ENCODE data around the gene MEF2D. TPM values are rescaled to one million over a fixed set of nuclear protein-coding genes. Genes with fewer than 3 reads are reported as not detected.

Gene MEF2D
- total RNA-seq, 1 experiment from 2014 or later: 33.5 TPM

GRCh38 chr1:156525071-156525501, 24.5 kb upstream of the MEF2D start:
- no peak for DNase-seq
- no peaks in the 10 kb centered on the region for H3K27me3 ChIP-seq (ENCODE audit: insufficient read depth, low read depth)
- no peaks in the 10 kb centered on the region for H3K9me2 ChIP-seq (ENCODE audit: insufficient read depth)
- no peaks in the 10 kb centered on the region for H3K4me1 ChIP-seq (replicated peaks; ENCODE audit: insufficient read depth)
- no peak overlapping the region for H3K4me2 ChIP-seq
- BruUV-seq (replicated peaks): no TSS peak
- TF ChIP-seq EZH2 (IDR thresholded peaks at IDR 0.05; ENCODE audit: low read depth): no peak
- no peak for TF ChIP-seq CTCF (conservative IDR thresholded peaks at IDR 0.05)
- ChIA-PET CTCF (interaction anchor here (0.6 kb wide), 1 partner anchor 24 kb away, joined by 8 read pairs; no protein-coding TSS in a partner anchor), POLR2A (ENCODE audit: unreplicated experiment) (interaction anchor here (0.6 to 0.9 kb wide), 3 partner anchors 25 to 68 kb away, joined by 3 to 11 read pairs (median 4); partner anchors contain the start of gene MEF2D)
- no peaks in the 10 kb centered on the region for H4K20me1 ChIP-seq (ENCODE audit: insufficient read depth)
- H3K9me3 ChIP-seq (ENCODE audit: insufficient read depth, low read depth): no peaks in the 10 kb centered on the region
- H3K27ac ChIP-seq: no peak overlapping the region
- intact Hi-C loops (cut with micrococcal nuclease; ENCODE audit: unreplicated experiment): no loop called here
- H3K4me3 ChIP-seq: no peak overlapping the region
- H2AFZ ChIP-seq: no peak overlapping the region
- no peaks in the 10 kb centered on the region for H3K79me2 ChIP-seq (ENCODE audit: low read depth)
- peaks cover 10% of the 10 kb centered on the region; the same call in 1 of the 2 replicates for H3K36me3 ChIP-seq (ENCODE audit: low read depth)
- H3F3A ChIP-seq (ENCODE audit: insufficient read depth, low read depth): peaks cover 7% of the 10 kb centered on the region; the same call in 1 of the 2 replicates

- no peak overlapping the region for H3K27ac ChIP-seq
- no peaks in the 10 kb centered on the region for H3K4me1 ChIP-seq (replicated peaks; ENCODE audit: insufficient read depth)
- H3K9me3 ChIP-seq (ENCODE audit: insufficient read depth, low read depth): no peaks in the 10 kb centered on the region
- BruUV-seq (replicated peaks): no TSS peak
- no peaks in the 10 kb centered on the region for H4K20me1 ChIP-seq (ENCODE audit: insufficient read depth)
- no peaks in the 10 kb centered on the region for H3K9me2 ChIP-seq (ENCODE audit: insufficient read depth)
- TF ChIP-seq EZH2 (IDR thresholded peaks at IDR 0.05; ENCODE audit: low read depth) (no peak), CTCF (conservative IDR thresholded peaks at IDR 0.05) (no peak)
- H2AFZ ChIP-seq: no peak overlapping the region
- intact Hi-C loops (cut with micrococcal nuclease; ENCODE audit: unreplicated experiment): no loop called here
- no peaks in the 10 kb centered on the region for H3K79me2 ChIP-seq (ENCODE audit: low read depth)
- ChIA-PET POLR2A (ENCODE audit: unreplicated experiment) (interaction anchor here (0.6 kb wide), 1 partner anchor 24 kb away, joined by 11 read pairs; the partner anchor contains the start of gene MEF2D), CTCF (no interaction called here)
- peaks cover 7% of the 10 kb centered on the region; the same call in 1 of the 2 replicates for H3F3A ChIP-seq (ENCODE audit: insufficient read depth, low read depth)
- H3K4me2 ChIP-seq: no peak overlapping the region
- DNase-seq: no peak
- H3K4me3 ChIP-seq: no peak overlapping the region
- peaks cover 9% of the 10 kb centered on the region; the same call in 1 of the 2 replicates for H3K36me3 ChIP-seq (ENCODE audit: low read depth)
- no peaks in the 10 kb centered on the region for H3K27me3 ChIP-seq (ENCODE audit: insufficient read depth, low read depth)
Observed at GRCh38 chr1:156524481-156524869, 23.9 kb upstream of the MEF2D start.

- POLR2A ChIA-PET (ENCODE audit: unreplicated experiment): no interaction called here
- Histone ChIP-seq H3K9me2 (ENCODE audit: insufficient read depth) (no peaks in the 10 kb centered on the region), H3K4me2 (no peak overlapping the region), H3K9me3 (ENCODE audit: insufficient read depth, low read depth) (no peaks in the 10 kb centered on the region), H3K36me3 (ENCODE audit: low read depth) (peaks cover 6% of the 10 kb centered on the region; the same call in 1 of the 2 replicates), H3K4me3 (no peak overlapping the region), H3K27me3 (ENCODE audit: insufficient read depth, low read depth) (no peaks in the 10 kb centered on the region), H3K27ac (no peak overlapping the region), H3K79me2 (ENCODE audit: low read depth) (no peaks in the 10 kb centered on the region), H3K4me1 (replicated peaks; ENCODE audit: insufficient read depth) (no peaks in the 10 kb centered on the region), H3F3A (ENCODE audit: insufficient read depth, low read depth) (peaks cover 7% of the 10 kb centered on the region; the same call in 1 of the 2 replicates), H2AFZ (no peak overlapping the region), H4K20me1 (ENCODE audit: insufficient read depth) (no peaks in the 10 kb centered on the region)
- no TSS peak for BruUV-seq (replicated peaks)
- DNase-seq: no peak
- CTCF ChIA-PET: no interaction called here
- TF ChIP-seq CTCF (conservative IDR thresholded peaks at IDR 0.05) (no peak), EZH2 (IDR thresholded peaks at IDR 0.05; ENCODE audit: low read depth) (no peak)
- intact Hi-C loops (cut with micrococcal nuclease; ENCODE audit: unreplicated experiment): no loop called here
Observed at GRCh38 chr1:156523801-156524480, 23.4 kb upstream of the MEF2D start.
